ENCODE results near the gene CRLF1. TPM values are rescaled to one million over a fixed set of nuclear protein-coding genes. Genes with fewer than 3 reads are reported as not detected.
"Not testable (repeated sequence)": the region's sequence is repeated elsewhere in the genome, so short reads cannot be mapped to it uniquely, and the experiment has no call there.

CRLF1 gene
- polyA plus RNA-seq, 2 of the 4 experiments (the other 2 are of a cell fraction): 0.37 to 2.5 TPM

GRCh38 chr19:18594096-18594823 is 12.3 kb downstream of the CRLF1 start:
- ChIA-PET POLR2A (no interaction called here), CTCF (interaction anchor here (0.7 to 5.2 kb wide), 29 partner anchors 9 to 269 kb away, joined by 3 to 46 read pairs (median 4); partner anchors contain the start of genes CRLF1, TMEM59L and UBA52)
- ATAC-seq: peak; percentile 25 to 52; a peak in 5 of 6 replicates
- Histone ChIP-seq H3K4me1 (peaks cover 9% of the 10 kb centered on the region; the same call in 1 of the 3 replicates), H3K4me2 (peak overlapping the region; percentile 82), H3K9me3 (no peaks in the 10 kb centered on the region), H3K27ac (peak overlapping the region; percentile 66 to 84), H3K4me3 (peak overlapping the region; percentile 29; the same call in 2 of the 3 replicates)
- peak; percentile 44 to 57 for DNase-seq (ENCODE audit: low read depth in 1 of 2, low spot score in 1 of 2)
- TF ChIP-seq CBX8 (IDR thresholded peaks at IDR 0.05) (no peak), RNF2 (IDR thresholded peaks at IDR 0.05; ENCODE audit: borderline replicate concordance, low read depth) (no peak), ZSCAN20 (CRISPR knock-in tag; IDR thresholded peaks at IDR 0.05) (no peak), MAFK (IDR thresholded peaks at IDR 0.05; ENCODE audit: partially characterized antibody) (no peak), JUN (IDR thresholded peaks at IDR 0.05) (0 out of 5 replicates have a peak, but pooled peaks of 1 of the 2 experiments have one; percentile 19), CHD2 (IDR thresholded peaks at IDR 0.05; ENCODE audit: low read length, partially characterized antibody) (no peak), HEYL (CRISPR knock-in tag; IDR thresholded peaks at IDR 0.05) (no peak), CTCF (IDR thresholded peaks at IDR 0.05) (peak; percentile 70), SMC3 (IDR thresholded peaks at IDR 0.05) (peak; percentile 75), RAD21 (conservative IDR thresholded peaks at IDR 0.05 in 1 of 2, IDR thresholded peaks at IDR 0.05 in 1 of 2) (peak; percentile 56 to 67), KDM5A (IDR thresholded peaks at IDR 0.05) (no peak), RFX5 (IDR thresholded peaks at IDR 0.05) (no peak), MAX (IDR thresholded peaks at IDR 0.05) (no peak), RCOR1 (IDR thresholded peaks at IDR 0.05; ENCODE audit: low read depth, low read length) (no peak), ZNF302 (CRISPR knock-in tag; IDR thresholded peaks at IDR 0.05) (no peak), EHF (CRISPR knock-in tag; IDR thresholded peaks at IDR 0.05) (no peak)
- FAIRE-seq: no peak
- WGBS (ENCODE audit: missing lambda C conversion rate): 24% methylated on average over 6 of the region's 54 CpGs

- 62% methylated on average over 15 of the region's 25 CpGs for WGBS (ENCODE audit: missing lambda C conversion rate)
- POLR2A ChIA-PET: interaction anchor here (0.6 kb wide), 1 partner anchor 254 kb away, joined by 3 read pairs; no protein-coding TSS in a partner anchor
- H3K9me3 ChIP-seq: no peaks in the 10 kb centered on the region
- CTCF ChIA-PET: interaction anchor here (0.6 to 5.2 kb wide), 37 partner anchors 8 to 274 kb away, joined by 3 to 46 read pairs (median 4); partner anchors contain the start of genes CRLF1, TMEM59L, UBA52 and UPF1
- ATAC-seq (no peak), FAIRE-seq (no peak), DNase-seq (ENCODE audit: low read depth in 1 of 2, low spot score in 1 of 2) (no peak)
- H3K4me1 ChIP-seq: peaks cover 9% of the 10 kb centered on the region; the same call in 1 of the 3 replicates
- peak overlapping the region; percentile 29; the same call in 1 of the 3 replicates for H3K4me3 ChIP-seq
- peak overlapping the region; percentile 66 to 84; a peak in 5 of 6 replicates for H3K27ac ChIP-seq
- no peak for TF ChIP-seq HOXA7 (CRISPR knock-in tag; IDR thresholded peaks at IDR 0.05)
- no peak for TF ChIP-seq PBX3 (IDR thresholded peaks at IDR 0.05)
- no peak for TF ChIP-seq EHF (CRISPR knock-in tag; IDR thresholded peaks at IDR 0.05)
- TF ChIP-seq SMC3 (IDR thresholded peaks at IDR 0.05): no peak
- TF ChIP-seq ATOH8 (CRISPR knock-in tag; IDR thresholded peaks at IDR 0.05; ENCODE audit: low read depth): no peak
- H3K4me2 ChIP-seq: peak overlapping the region; percentile 82
Measured at GRCh38 chr19:18593367-18594095, 13.1 kb downstream of the CRLF1 start.

- WGBS (ENCODE audit: missing lambda C conversion rate): 90% methylated on average over 5 of the region's 5 CpGs
- ChIA-PET CTCF (interaction anchor here (0.6 to 5.2 kb wide), 19 partner anchors 11 to 274 kb away, joined by 3 to 46 read pairs (median 4); partner anchors contain the start of genes UBA52 and UPF1), POLR2A (interaction anchor here (0.6 kb wide), 1 partner anchor 255 kb away, joined by 3 read pairs; no protein-coding TSS in a partner anchor)
- not testable (repeated sequence) for H3K4me2 ChIP-seq; H3K9me3 ChIP-seq; FAIRE-seq; H3K27ac ChIP-seq; H3K4me3 ChIP-seq; ATAC-seq; DNase-seq (ENCODE audit: low read depth in 1 of 2, low spot score in 1 of 2)
- H3K4me1 ChIP-seq: peaks cover 12% of the 10 kb centered on the region; the same call in 1 of the 3 replicates
Measured at GRCh38 chr19:18592732-18593131, 13.9 kb downstream of the CRLF1 start.
